Neural progenitor cell (in vitro differentiated cells): Measurements from ENCODE around the gene STUB1. TPM values are rescaled to one million over a fixed set of nuclear protein-coding genes. Genes with fewer than 3 reads are reported as not detected.

Experiments used
- DNase-seq: peaks from one replicate; pipeline ENCODE4 v3.0.0-alpha.2; 2016; ENCODE audit warnings: low spot score
- H2AFZ ChIP-seq: fragments of 200-600 bp; sonication (generic); replicated peaks from 2 replicates; pipeline ENCODE4 v1.6.1; 2016; ENCODE audit warnings: antibody characterized with exemption
- H3F3A ChIP-seq: fragments of 200-600 bp; sonication (generic); 2 replicates; pipeline ENCODE4 v1.6.1; 2016; ENCODE audit warnings: antibody characterized with exemption, low read depth
- H3K27ac ChIP-seq: fragments of 200-600 bp; sonication (generic); 2 replicates; pipeline ENCODE4 v1.5.1; 2016; ENCODE audit warnings: mild to moderate bottlenecking
- H3K27me3 ChIP-seq: fragments of 200-600 bp; sonication (generic); 2 replicates; pipeline ENCODE4 v1.6.1; 2016; ENCODE audit warnings: mild to moderate bottlenecking, moderate library complexity
- H3K36me3 ChIP-seq: fragments of 200-600 bp; sonication (generic); 2 replicates; pipeline ENCODE4 v1.5.1; 2016
- H3K4me1 ChIP-seq: fragments of 200-600 bp; sonication (generic); 2 replicates; pipeline ENCODE4 v1.6.1; 2016; ENCODE audit warnings: mixed run types
- H3K4me2 ChIP-seq: fragments of 200-600 bp; sonication (generic); 2 replicates; pipeline ENCODE4 v1.6.1; 2016
- H3K4me3 ChIP-seq: fragments of 200-600 bp; sonication (generic); 2 replicates; pipeline ENCODE4 v1.5.1; 2016
- H3K79me2 ChIP-seq: fragments of 200-600 bp; sonication (generic); 2 replicates; pipeline ENCODE4 v1.6.1; 2016; ENCODE audit warnings: low read depth
- H3K9ac ChIP-seq: fragments of 200-600 bp; sonication (generic); 2 replicates; pipeline ENCODE4 v1.6.1; 2016
- H3K9me3 ChIP-seq: fragments of 200-600 bp; sonication (generic); 2 replicates; pipeline ENCODE4 v1.5.1; 2016; ENCODE audit warnings: low read depth
- H4K20me1 ChIP-seq: fragments of 200-600 bp; sonication (generic); 2 replicates; pipeline ENCODE4 v1.6.1; 2016; ENCODE audit warnings: low read depth
- H3K27ac Mint-ChIP-seq: 3 replicates; pipeline ENCODE4 v1.8.0; 2021; ENCODE audit warnings: mixed read lengths
- H3K27me3 Mint-ChIP-seq: 2 replicates; pipeline ENCODE4 v1.8.0; 2022; ENCODE audit warnings: low read depth, mild to moderate bottlenecking, inconsistent platforms, moderate library complexity, mixed read lengths; ENCODE audit not compliant: insufficient read depth
- H3K36me3 Mint-ChIP-seq: 3 replicates; pipeline ENCODE4 v1.8.0; 2021; ENCODE audit warnings: mixed read lengths
- H3K4me1 Mint-ChIP-seq: 3 replicates; pipeline ENCODE4 v1.8.0; 2021; ENCODE audit warnings: mixed read lengths
- H3K4me3 Mint-ChIP-seq: 3 replicates; pipeline ENCODE4 v1.8.0; 2021; ENCODE audit warnings: mild to moderate bottlenecking, moderate library complexity, mixed read lengths
- H3K9me3 Mint-ChIP-seq: 3 replicates; pipeline ENCODE4 v1.8.0; 2020; ENCODE audit warnings: mixed read lengths
- CTCF ChIP-seq: fragments of 200-600 bp; sonication (generic); IDR thresholded peaks from 2 replicates; pipeline ENCODE4 v1.5.1; 2017; ENCODE audit warnings: antibody characterized with exemption, mild to moderate bottlenecking
- EZH2 ChIP-seq: fragments of 200-600 bp; sonication (generic); IDR thresholded peaks from 2 replicates; pipeline ENCODE4 v1.6.1; 2017; ENCODE audit warnings: antibody characterized with exemption, mild to moderate bottlenecking, moderate library complexity
- EZH2phosphoT487 ChIP-seq: fragments of 200-600 bp; sonication (generic); IDR thresholded peaks from 2 replicates; pipeline ENCODE4 v1.6.1; 2017; ENCODE audit warnings: antibody characterized with exemption
- total RNA-seq: library from RNA; depleted of rRNA; stranded (reverse); fragments of >200 nt; gene quantifications from 2 replicates; pipeline ENCODE4 v1.2.3, GENCODE V29; 2015; ENCODE audit warnings: low replicate concordance

STUB1 gene
- total RNA-seq, 1 donor from 2014 or later = 27.0 TPM

- Histone ChIP-seq H3K27ac (no peak overlapping the region), H3K36me3 (no peaks in the 10 kb centered on the region), H3K27me3 (peaks cover 34% of the 10 kb centered on the region), H3K9ac (no peak overlapping the region), H3K4me3 (no peak overlapping the region), H3F3A (peaks cover 35% of the 10 kb centered on the region), H2AFZ (no peak overlapping the region), H3K9me3 (no peaks in the 10 kb centered on the region), H3K4me2 (no peak overlapping the region), H3K4me1 (peaks cover 17% of the 10 kb centered on the region), H3K79me2 (peaks cover 3% of the 10 kb centered on the region), H4K20me1 (peaks cover 9% of the 10 kb centered on the region)
- peaks cover 3% of the 10 kb centered on the region for H3K9me3 Mint-ChIP-seq
- no peak for DNase-seq
- peak overlapping the region; percentile 79 for H3K4me3 Mint-ChIP-seq
- H3K36me3 Mint-ChIP-seq = peaks cover 3% of the 10 kb centered on the region
- peaks cover 13% of the 10 kb centered on the region for H3K27me3 Mint-ChIP-seq
- no peak for TF ChIP-seq CTCF
- no peak for TF ChIP-seq EZH2phosphoT487
- no peak overlapping the region for H3K27ac Mint-ChIP-seq
- peaks cover 30% of the 10 kb centered on the region for H3K4me1 Mint-ChIP-seq
Observed at GRCh38 chr16:640614-641013, 39.6 kb upstream of the STUB1 start.

GRCh38 chr16:641326-642188 lies 38.7 kb upstream of the STUB1 start, which contains the start of gene MCRIP2:
Gene MCRIP2, plus strand, starts transcription at chr16:641828. Its CDS starts 164 bp downstream, at chr16:641992.
- Histone ChIP-seq H3K4me3 (peak within 1 kb of the TSS; percentile 74), H3K27me3 (peaks cover 34% of the 10 kb centered on the region), H3K9me3 (no peaks in the 10 kb centered on the region), H3K27ac (no peak within 1 kb of the TSS), H4K20me1 (peaks cover 8% of the 10 kb centered on the region), H3K4me2 (peak within 1 kb of the TSS; percentile 95), H3F3A (peaks cover 32% of the 10 kb centered on the region), H3K36me3 (no peaks in the 10 kb centered on the region), H3K79me2 (no peaks in the 10 kb centered on the region), H2AFZ (peak within 1 kb of the TSS; percentile 85), H3K4me1 (peaks cover 17% of the 10 kb centered on the region), H3K9ac (no peak within 1 kb of the TSS)
- Mint-ChIP-seq H3K27me3 (peaks cover 10% of the 10 kb centered on the region), H3K9me3 (peaks cover 2% of the 10 kb centered on the region), H3K4me1 (peaks cover 28% of the 10 kb centered on the region), H3K36me3 (peaks cover 2% of the 10 kb centered on the region), H3K27ac (no peak within 1 kb of the TSS), H3K4me3 (peak within 1 kb of the TSS; percentile 79)
- peak; percentile 90 for DNase-seq
- TF ChIP-seq EZH2phosphoT487 (no peak), EZH2 (peak; percentile 53)

GRCh38 chr16:642189-643049 lies 37.8 kb upstream of the STUB1 start:
- Histone ChIP-seq H3K79me2 (no peaks in the 10 kb centered on the region), H3K9me3 (no peaks in the 10 kb centered on the region), H3K36me3 (no peaks in the 10 kb centered on the region), H3K4me3 (peak overlapping the region; percentile 74), H4K20me1 (peaks cover 9% of the 10 kb centered on the region), H3K9ac (no peak overlapping the region), H3F3A (peaks cover 29% of the 10 kb centered on the region), H2AFZ (peak overlapping the region; percentile 85), H3K4me1 (peaks cover 16% of the 10 kb centered on the region), H3K27me3 (peaks cover 34% of the 10 kb centered on the region), H3K4me2 (peak overlapping the region; percentile 95), H3K27ac (no peak overlapping the region)
- Mint-ChIP-seq H3K36me3 (no peaks in the 10 kb centered on the region), H3K27ac (no peak overlapping the region), H3K27me3 (peaks cover 6% of the 10 kb centered on the region), H3K9me3 (no peaks in the 10 kb centered on the region), H3K4me1 (peaks cover 24% of the 10 kb centered on the region), H3K4me3 (peak overlapping the region; percentile 77)
- peak; percentile 54 for DNase-seq
- TF ChIP-seq CTCF = no peak
- peak; percentile 62 for TF ChIP-seq EZH2phosphoT487
- TF ChIP-seq EZH2 = peak; percentile 87
